ENCODE results near the gene PCDH9.
"Not testable (repeated sequence)": the region's sequence is repeated elsewhere in the genome, so short reads cannot be mapped to it uniquely, and the experiment has no call there.

The PCDH9 gene

DNA sequence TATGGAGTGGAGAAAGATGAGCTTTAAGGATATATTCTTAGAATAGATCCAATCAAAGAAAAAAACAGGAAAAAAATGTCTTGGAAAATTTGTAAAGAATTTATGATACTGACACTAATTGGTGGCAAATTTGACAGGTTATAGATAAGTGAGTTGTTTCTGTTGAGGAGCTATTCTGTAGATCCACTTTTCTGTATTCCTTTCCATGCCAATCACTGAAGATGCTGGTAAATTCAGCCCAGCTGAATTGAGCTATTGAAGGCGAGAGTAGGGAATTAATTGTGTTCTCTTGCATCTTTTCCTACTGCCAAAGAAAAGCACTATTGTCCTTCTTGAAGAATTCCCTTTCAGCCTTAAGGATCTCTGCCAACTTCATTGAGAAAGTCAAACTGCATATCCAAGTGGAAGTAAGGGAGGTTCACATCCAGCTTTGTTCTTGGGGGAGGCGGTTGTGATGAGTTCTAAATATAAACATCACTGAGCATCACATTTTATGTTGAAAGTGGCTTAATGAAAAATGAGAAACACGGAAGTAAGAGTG is 113.1 kb downstream of the PCDH9 start:
- Histone ChIP-seq H3K4me1 (ENCODE audit: control insufficient read depth, insufficient read depth, low read length) (no peaks in the 10 kb centered on the region), H3K9ac (ENCODE audit: low read depth, low read length) (no peak overlapping the region), H3K9me3 (ENCODE audit: control insufficient read depth, insufficient read depth, low read length) (no peaks in the 10 kb centered on the region), H3K4me3 (ENCODE audit: low read depth, low read length) (no peak overlapping the region), H3K27me3 (ENCODE audit: control insufficient read depth, insufficient read depth, low read length) (no peaks in the 10 kb centered on the region), H3K36me3 (ENCODE audit: control insufficient read depth, insufficient read depth, low read length) (no peaks in the 10 kb centered on the region)

DNA sequence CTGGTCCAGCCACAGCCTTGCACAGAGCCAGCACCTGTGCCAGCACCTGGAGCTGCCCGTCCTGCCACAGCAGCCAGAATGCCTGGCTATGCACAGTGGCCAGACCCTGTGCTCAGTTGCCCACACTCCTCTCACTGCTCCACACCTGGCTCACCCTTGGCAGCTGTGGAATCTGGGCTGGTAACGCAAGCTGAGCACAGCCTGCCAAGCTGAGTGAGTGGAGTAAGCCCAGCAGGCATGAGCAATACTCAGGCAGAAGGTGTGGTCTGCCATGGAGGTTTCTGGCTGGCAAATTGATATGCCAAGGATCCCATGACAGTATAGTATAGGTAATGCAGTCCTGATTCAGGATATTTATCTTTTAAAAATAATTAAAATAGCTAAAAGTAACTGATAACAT is 122.2 kb downstream of the PCDH9 start:
- Histone ChIP-seq H3K9ac (ENCODE audit: low read depth, low read length) (no peak overlapping the region), H3K36me3 (ENCODE audit: control insufficient read depth, insufficient read depth, low read length) (no peaks in the 10 kb centered on the region)

DNA sequence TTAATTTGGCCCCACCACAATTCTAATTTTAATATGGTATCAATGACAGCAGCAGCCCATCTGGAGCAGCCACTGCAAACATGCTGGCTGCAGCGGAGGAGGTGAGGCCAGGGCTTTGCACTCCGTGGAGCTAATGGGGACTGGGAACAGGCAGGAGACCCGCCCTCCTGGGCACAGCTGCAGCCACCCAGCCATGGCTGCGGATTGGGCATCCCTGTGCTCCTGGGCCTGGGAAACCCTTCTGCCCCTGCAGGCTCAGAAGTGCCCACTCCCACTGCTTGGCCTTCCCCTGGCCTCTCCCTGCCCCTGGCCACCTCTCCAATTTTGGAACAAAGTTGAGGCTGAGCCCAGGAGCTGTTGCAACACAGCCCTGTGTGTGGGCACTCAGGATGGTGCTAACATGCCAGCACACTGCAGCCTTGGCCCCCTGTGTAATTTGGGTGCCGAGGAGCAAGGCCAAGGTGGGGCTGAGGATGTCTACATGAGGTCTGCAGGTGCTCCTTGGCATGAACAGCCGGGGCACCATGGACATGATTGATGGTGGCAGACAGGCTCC is 123.6 kb downstream of the PCDH9 start:
- H3K4me3 ChIP-seq (ENCODE audit: low read depth, low read length) = no peak overlapping the region
- H3K9me3 ChIP-seq (ENCODE audit: control insufficient read depth, insufficient read depth, low read length) = no peaks in the 10 kb centered on the region
- H3K36me3 ChIP-seq (ENCODE audit: control insufficient read depth, insufficient read depth, low read length) = no peaks in the 10 kb centered on the region
- no peaks in the 10 kb centered on the region for H3K4me1 ChIP-seq (ENCODE audit: control insufficient read depth, insufficient read depth, low read length)
- H3K27me3 ChIP-seq (ENCODE audit: control insufficient read depth, insufficient read depth, low read length) = no peaks in the 10 kb centered on the region
- H3K9ac ChIP-seq (ENCODE audit: low read depth, low read length) = no peak overlapping the region

More for the DNA sequence above, 122.2 kb downstream of the PCDH9 start:
- H3K4me3 ChIP-seq (ENCODE audit: low read depth, low read length) = no peak overlapping the region
- no peaks in the 10 kb centered on the region for H3K27me3 ChIP-seq (ENCODE audit: control insufficient read depth, insufficient read depth, low read length)
- no peaks in the 10 kb centered on the region for H3K4me1 ChIP-seq (ENCODE audit: control insufficient read depth, insufficient read depth, low read length)
- H3K9me3 ChIP-seq (ENCODE audit: control insufficient read depth, insufficient read depth, low read length) = no peaks in the 10 kb centered on the region

DNA sequence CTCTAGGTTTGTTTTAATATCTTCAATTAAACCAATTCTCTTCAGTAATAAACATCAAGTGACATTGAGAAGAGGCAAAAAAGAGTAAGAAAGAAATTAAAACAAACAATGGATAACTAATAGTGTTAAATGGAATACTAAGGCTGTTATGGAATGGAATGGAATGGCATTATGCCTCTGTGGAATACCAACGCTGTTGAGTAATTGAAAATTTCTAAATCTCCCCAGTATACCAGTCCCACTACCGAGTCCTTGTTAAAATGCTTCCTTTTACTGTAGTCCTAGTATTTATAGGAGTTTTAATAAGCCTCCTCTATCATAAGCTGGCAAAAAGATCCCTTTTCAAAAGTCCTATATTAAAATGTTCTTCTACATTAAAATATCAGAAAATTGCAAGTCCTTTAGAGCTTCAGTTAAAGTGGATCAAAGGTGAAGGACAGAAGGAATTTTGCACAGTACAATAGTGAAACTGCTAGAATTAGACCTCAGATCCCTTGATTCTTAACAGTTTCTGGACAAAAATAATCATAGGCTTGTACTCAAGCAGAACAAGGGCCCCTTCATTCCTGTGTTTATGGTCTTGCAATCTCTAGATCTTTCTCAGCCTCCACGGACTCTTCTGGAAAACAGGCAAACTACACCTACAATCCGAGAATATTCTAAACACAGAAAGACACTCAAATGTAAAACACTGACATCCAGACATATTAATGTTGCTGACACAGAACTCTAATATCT is 128.2 kb downstream of the PCDH9 start:
- Histone ChIP-seq H3K9ac (ENCODE audit: low read depth, low read length) (no peak overlapping the region), H3K27me3 (ENCODE audit: control insufficient read depth, insufficient read depth, low read length) (no peaks in the 10 kb centered on the region), H3K4me3 (ENCODE audit: low read depth, low read length) (no peak overlapping the region), H3K4me1 (ENCODE audit: control insufficient read depth, insufficient read depth, low read length) (peaks cover 4% of the 10 kb centered on the region), H3K9me3 (ENCODE audit: control insufficient read depth, insufficient read depth, low read length) (no peaks in the 10 kb centered on the region), H3K36me3 (ENCODE audit: control insufficient read depth, insufficient read depth, low read length) (no peaks in the 10 kb centered on the region)

DNA sequence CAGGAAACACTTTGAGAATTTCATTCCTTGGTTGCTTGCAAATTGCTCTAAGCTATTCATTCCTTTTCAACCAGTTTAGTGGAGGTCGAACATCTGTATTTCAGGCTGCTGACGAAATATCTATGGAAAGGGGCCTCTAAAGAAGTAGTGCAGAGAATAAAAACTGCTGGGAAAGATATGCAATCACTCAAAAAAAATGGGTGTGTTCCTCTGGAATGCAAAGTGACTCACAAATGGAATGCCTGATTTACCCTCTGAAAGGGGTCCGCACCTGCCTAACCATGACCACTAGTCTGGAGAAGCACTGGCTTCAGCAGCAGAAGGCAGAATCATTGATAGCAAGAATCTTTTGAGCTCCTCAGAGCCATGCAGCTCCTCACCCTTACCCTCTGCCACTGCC is 129.4 kb downstream of the PCDH9 start:
- Histone ChIP-seq H3K9ac (ENCODE audit: low read depth, low read length) (no peak overlapping the region), H3K4me1 (ENCODE audit: control insufficient read depth, insufficient read depth, low read length) (peaks cover 4% of the 10 kb centered on the region), H3K4me3 (ENCODE audit: low read depth, low read length) (no peak overlapping the region), H3K36me3 (ENCODE audit: control insufficient read depth, insufficient read depth, low read length) (no peaks in the 10 kb centered on the region), H3K9me3 (ENCODE audit: control insufficient read depth, insufficient read depth, low read length) (no peaks in the 10 kb centered on the region), H3K27me3 (ENCODE audit: control insufficient read depth, insufficient read depth, low read length) (no peaks in the 10 kb centered on the region)

DNA sequence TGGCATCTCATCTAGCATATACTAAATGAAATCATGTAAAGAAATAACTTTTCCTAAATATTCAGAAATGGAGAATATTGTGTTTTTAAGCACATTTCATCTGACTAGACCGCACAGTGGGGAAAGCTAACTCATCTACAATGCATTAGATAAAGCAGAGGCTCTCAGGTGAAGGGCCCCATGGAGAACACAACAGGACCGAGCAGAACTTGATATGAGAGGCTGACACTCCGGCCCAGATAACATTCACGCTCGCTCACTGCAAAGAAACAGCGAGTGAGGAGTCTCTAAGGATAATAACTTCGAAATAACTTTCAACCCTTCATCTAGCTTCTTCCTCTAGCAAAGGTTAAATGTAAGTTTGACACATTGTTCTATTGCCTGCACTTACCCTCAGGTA is 130.6 kb downstream of the PCDH9 start:
- no peak overlapping the region for H3K9ac ChIP-seq (ENCODE audit: low read depth, low read length)
- no peaks in the 10 kb centered on the region for H3K9me3 ChIP-seq (ENCODE audit: control insufficient read depth, insufficient read depth, low read length)
- no peak overlapping the region for H3K4me3 ChIP-seq (ENCODE audit: low read depth, low read length)
- no peaks in the 10 kb centered on the region for H3K36me3 ChIP-seq (ENCODE audit: control insufficient read depth, insufficient read depth, low read length)
- no peaks in the 10 kb centered on the region for H3K27me3 ChIP-seq (ENCODE audit: control insufficient read depth, insufficient read depth, low read length)
- peaks cover 4% of the 10 kb centered on the region for H3K4me1 ChIP-seq (ENCODE audit: control insufficient read depth, insufficient read depth, low read length)

DNA sequence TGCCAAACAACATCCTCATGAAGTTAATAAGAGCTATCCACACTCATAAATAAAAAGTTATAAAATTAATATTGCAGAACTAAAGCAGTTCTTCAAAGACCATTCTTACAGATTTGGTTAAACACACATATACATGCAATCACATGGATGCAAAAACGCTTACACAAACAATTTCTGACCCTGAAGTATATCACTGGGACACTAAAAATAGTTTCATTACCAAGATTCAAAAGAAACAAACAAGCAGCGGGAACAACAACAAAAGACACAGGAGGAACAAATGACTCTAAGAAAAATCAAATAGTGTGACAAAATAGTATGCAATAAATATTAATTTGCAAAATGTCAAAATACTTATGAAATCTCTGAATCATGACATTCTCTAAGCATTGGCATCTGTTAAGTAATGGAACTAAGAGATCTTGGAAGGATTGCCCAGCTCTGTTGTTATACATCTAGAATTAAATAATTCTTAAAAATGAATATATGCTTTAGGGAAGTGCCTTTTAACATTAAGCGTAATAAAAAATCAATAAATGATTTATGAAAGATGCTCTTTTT is 132.2 kb downstream of the PCDH9 start:
- Histone ChIP-seq H3K9ac (ENCODE audit: low read depth, low read length) (no peak overlapping the region), H3K27me3 (ENCODE audit: control insufficient read depth, insufficient read depth, low read length) (no peaks in the 10 kb centered on the region), H3K9me3 (ENCODE audit: control insufficient read depth, insufficient read depth, low read length) (no peaks in the 10 kb centered on the region), H3K4me3 (ENCODE audit: low read depth, low read length) (no peak overlapping the region), H3K4me1 (ENCODE audit: control insufficient read depth, insufficient read depth, low read length) (peaks cover 4% of the 10 kb centered on the region), H3K36me3 (ENCODE audit: control insufficient read depth, insufficient read depth, low read length) (no peaks in the 10 kb centered on the region)

DNA sequence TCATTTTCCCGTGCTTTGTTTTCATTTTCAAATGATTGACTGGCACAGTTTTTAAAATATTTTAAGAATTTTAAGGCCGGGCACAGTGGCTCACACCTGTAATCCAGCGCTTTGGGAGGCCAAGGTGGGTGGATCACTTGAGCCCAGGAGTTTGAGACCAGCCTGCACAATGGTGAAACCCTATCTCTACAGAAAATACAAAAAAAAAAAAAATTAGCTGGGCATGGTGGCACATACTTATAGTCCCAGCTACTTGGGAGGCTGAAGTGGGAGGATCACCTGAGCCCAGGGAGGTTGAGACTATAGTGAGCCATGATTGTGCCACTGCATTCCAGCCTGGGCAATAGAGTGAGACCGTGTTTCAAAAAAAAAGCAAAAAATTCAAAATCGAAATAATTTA is 133.2 kb downstream of the PCDH9 start:
- not testable (repeated sequence) for H3K9ac ChIP-seq (ENCODE audit: low read depth, low read length); H3K4me1 ChIP-seq (ENCODE audit: control insufficient read depth, insufficient read depth, low read length); H3K36me3 ChIP-seq (ENCODE audit: control insufficient read depth, insufficient read depth, low read length); H3K4me3 ChIP-seq (ENCODE audit: low read depth, low read length); H3K27me3 ChIP-seq (ENCODE audit: control insufficient read depth, insufficient read depth, low read length); H3K9me3 ChIP-seq (ENCODE audit: control insufficient read depth, insufficient read depth, low read length)

DNA sequence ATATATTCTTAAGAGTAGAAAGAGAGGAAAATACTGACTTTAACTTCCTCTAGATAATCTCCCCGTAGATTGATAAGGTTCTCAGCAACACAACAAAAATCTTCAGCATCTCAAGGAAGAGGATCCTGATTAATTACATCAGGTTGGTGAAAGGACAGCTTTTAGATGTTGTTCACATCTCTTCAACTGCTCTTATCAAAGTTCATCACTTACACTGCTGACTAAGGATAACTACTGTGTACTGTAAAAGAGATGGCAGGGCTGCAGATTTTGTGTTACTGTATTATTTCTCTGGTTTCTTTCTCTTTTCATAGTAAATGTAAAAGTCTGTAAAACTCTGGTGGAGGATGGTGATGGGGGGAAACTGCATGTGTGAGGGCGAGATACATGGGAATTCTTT is 133.7 kb downstream of the PCDH9 start:
- Histone ChIP-seq H3K36me3 (ENCODE audit: control insufficient read depth, insufficient read depth, low read length) (no peaks in the 10 kb centered on the region), H3K27me3 (ENCODE audit: control insufficient read depth, insufficient read depth, low read length) (no peaks in the 10 kb centered on the region), H3K4me1 (ENCODE audit: control insufficient read depth, insufficient read depth, low read length) (peaks cover 4% of the 10 kb centered on the region), H3K9me3 (ENCODE audit: control insufficient read depth, insufficient read depth, low read length) (no peaks in the 10 kb centered on the region), H3K4me3 (ENCODE audit: low read depth, low read length) (no peak overlapping the region), H3K9ac (ENCODE audit: low read depth, low read length) (no peak overlapping the region)

DNA sequence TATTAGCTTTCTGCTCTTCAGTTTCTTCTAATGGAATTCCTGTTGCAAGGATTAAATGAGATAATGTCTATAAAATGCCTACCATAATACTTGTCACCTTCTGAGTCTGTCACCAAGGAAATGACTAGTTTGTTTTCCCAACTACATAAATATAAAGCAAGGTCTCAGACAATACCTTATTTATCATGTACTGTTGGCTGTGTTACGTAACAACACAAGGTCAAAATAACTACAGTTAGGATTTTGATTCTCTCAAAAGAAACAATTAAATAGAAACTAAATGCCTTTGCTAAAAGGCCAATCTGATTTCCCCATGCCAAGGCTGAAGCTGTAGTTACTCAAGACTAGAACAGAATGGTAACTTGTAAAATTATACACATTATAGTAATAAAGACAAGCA is 134.5 kb downstream of the PCDH9 start:
- Histone ChIP-seq H3K4me3 (ENCODE audit: low read depth, low read length) (no peak overlapping the region), H3K9me3 (ENCODE audit: control insufficient read depth, insufficient read depth, low read length) (no peaks in the 10 kb centered on the region), H3K36me3 (ENCODE audit: control insufficient read depth, insufficient read depth, low read length) (no peaks in the 10 kb centered on the region), H3K9ac (ENCODE audit: low read depth, low read length) (no peak overlapping the region), H3K4me1 (ENCODE audit: control insufficient read depth, insufficient read depth, low read length) (peaks cover 2% of the 10 kb centered on the region), H3K27me3 (ENCODE audit: control insufficient read depth, insufficient read depth, low read length) (no peaks in the 10 kb centered on the region)

DNA sequence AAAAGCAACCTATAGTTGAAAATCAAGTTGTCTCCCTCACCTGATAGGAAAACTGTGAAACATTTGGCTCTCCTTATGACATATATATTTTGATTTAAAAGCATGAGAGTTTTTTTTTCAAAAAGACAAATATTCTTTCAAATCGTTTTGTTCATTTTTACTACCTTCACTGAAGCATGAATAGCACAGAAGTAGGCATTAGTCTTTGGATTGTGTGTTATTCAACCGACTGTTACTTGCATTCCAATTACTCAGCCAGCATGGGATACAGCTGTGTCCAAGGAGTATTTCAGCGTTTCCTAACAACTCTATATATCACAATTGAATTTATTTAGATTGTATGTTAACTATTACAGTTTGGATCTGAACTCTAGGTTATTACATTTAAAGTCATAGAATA is 135.2 kb downstream of the PCDH9 start:
- H3K27me3 ChIP-seq (ENCODE audit: control insufficient read depth, insufficient read depth, low read length) = no peaks in the 10 kb centered on the region
- no peak overlapping the region for H3K9ac ChIP-seq (ENCODE audit: low read depth, low read length)
- H3K36me3 ChIP-seq (ENCODE audit: control insufficient read depth, insufficient read depth, low read length) = no peaks in the 10 kb centered on the region
- H3K4me1 ChIP-seq (ENCODE audit: control insufficient read depth, insufficient read depth, low read length) = no peaks in the 10 kb centered on the region
- no peaks in the 10 kb centered on the region for H3K9me3 ChIP-seq (ENCODE audit: control insufficient read depth, insufficient read depth, low read length)
- no peak overlapping the region for H3K4me3 ChIP-seq (ENCODE audit: low read depth, low read length)

DNA sequence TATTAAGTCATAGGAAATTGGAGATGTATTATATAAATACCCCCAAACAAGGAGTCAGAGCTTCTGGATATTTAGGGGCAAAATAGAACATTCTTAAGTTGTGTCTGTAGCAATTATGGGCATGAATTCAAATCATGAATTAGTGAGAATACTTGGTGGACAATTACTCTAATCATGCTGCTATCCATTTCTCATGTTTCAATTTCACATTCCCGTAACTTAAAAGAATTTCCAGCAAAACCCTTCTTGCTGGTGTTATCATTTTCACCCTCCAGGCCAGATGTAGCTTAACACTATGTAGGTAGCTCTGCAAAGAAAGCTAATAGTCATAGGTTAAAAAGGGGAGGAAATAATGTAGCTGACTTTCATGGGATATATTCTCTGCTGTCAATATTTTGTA is 136.1 kb downstream of the PCDH9 start:
- no peaks in the 10 kb centered on the region for H3K27me3 ChIP-seq (ENCODE audit: control insufficient read depth, insufficient read depth, low read length)
- no peaks in the 10 kb centered on the region for H3K36me3 ChIP-seq (ENCODE audit: control insufficient read depth, insufficient read depth, low read length)
- H3K9me3 ChIP-seq (ENCODE audit: control insufficient read depth, insufficient read depth, low read length) = no peaks in the 10 kb centered on the region
- no peak overlapping the region for H3K4me3 ChIP-seq (ENCODE audit: low read depth, low read length)
- H3K4me1 ChIP-seq (ENCODE audit: control insufficient read depth, insufficient read depth, low read length) = no peaks in the 10 kb centered on the region
- no peak overlapping the region for H3K9ac ChIP-seq (ENCODE audit: low read depth, low read length)
